ENCODE results near the gene SEMA3D. TPM values are rescaled to one million over a fixed set of nuclear protein-coding genes. Genes with fewer than 3 reads are reported as not detected.

Gene SEMA3D
- polyA plus RNA-seq, 1 donor from 2014 or later = 1.6 TPM

DNA sequence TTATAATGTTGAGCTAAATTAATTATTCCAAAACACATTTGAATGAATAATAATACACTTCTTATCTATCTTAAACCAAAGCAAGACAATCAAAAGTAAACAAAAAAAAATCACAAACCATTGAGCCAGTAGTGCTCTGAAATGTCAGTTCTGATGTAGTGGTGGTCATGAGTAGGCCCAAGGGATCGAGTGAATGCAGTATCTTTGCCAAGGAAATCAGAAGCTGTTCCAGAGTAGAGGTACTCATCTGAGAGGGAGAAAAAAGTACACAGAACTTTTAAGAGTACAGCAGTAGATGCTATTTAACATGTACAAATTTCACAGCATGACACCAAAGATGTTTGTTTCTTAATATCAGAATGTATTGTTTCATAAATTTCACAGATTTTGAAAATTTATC is 121.5 kb downstream of the SEMA3D start:
- H3K4me3 ChIP-seq (ENCODE audit: low read length) = no peak overlapping the region
- no peak overlapping the region for H2AFZ ChIP-seq (ENCODE audit: low read depth, low read length)
- no peak overlapping the region for H3K27ac ChIP-seq (ENCODE audit: low read length)
- H3K79me2 ChIP-seq (replicated peaks; ENCODE audit: insufficient read depth, low read length) = no peaks in the 10 kb centered on the region
- H4K20me1 ChIP-seq (ENCODE audit: insufficient read depth) = no peaks in the 10 kb centered on the region
- no peaks in the 10 kb centered on the region for H3K27me3 ChIP-seq (ENCODE audit: insufficient read depth, low read depth, low read length)
- no peaks in the 10 kb centered on the region for H3K9me2 ChIP-seq (ENCODE audit: insufficient read depth, low read length)
- H3F3A ChIP-seq (ENCODE audit: insufficient read depth, low read length, poor library complexity, severe bottlenecking) = no peaks in the 10 kb centered on the region
- no peaks in the 10 kb centered on the region for H3K36me3 ChIP-seq (ENCODE audit: insufficient read depth, low read length)
- no peak overlapping the region for H3K4me2 ChIP-seq (ENCODE audit: low read length)
- TF ChIP-seq EZH2 (IDR thresholded peaks at IDR 0.05; ENCODE audit: borderline replicate concordance, insufficient read depth, low read length, poor library complexity, severe bottlenecking) (no peak), MXI1 (conservative IDR thresholded peaks at IDR 0.05; ENCODE audit: poor library complexity, severe bottlenecking) (no peak), RAD21 (conservative IDR thresholded peaks at IDR 0.05) (no peak), SMC3 (conservative IDR thresholded peaks at IDR 0.05; ENCODE audit: poor library complexity) (no peak), EP300 (conservative IDR thresholded peaks at IDR 0.05; ENCODE audit: poor library complexity, severe bottlenecking) (no peak)
- TF ChIP-seq, protein P1, sequence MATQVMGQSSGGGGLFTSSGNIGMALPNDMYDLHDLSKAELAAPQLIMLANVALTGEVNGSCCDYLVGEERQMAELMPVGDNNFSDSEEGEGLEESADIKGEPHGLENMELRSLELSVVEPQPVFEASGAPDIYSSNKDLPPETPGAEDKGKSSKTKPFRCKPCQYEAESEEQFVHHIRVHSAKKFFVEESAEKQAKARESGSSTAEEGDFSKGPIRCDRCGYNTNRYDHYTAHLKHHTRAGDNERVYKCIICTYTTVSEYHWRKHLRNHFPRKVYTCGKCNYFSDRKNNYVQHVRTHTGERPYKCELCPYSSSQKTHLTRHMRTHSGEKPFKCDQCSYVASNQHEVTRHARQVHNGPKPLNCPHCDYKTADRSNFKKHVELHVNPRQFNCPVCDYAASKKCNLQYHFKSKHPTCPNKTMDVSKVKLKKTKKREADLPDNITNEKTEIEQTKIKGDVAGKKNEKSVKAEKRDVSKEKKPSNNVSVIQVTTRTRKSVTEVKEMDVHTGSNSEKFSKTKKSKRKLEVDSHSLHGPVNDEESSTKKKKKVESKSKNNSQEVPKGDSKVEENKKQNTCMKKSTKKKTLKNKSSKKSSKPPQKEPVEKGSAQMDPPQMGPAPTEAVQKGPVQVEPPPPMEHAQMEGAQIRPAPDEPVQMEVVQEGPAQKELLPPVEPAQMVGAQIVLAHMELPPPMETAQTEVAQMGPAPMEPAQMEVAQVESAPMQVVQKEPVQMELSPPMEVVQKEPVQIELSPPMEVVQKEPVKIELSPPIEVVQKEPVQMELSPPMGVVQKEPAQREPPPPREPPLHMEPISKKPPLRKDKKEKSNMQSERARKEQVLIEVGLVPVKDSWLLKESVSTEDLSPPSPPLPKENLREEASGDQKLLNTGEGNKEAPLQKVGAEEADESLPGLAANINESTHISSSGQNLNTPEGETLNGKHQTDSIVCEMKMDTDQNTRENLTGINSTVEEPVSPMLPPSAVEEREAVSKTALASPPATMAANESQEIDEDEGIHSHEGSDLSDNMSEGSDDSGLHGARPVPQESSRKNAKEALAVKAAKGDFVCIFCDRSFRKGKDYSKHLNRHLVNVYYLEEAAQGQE (IDR thresholded peaks at IDR 0.05; ENCODE audit: borderline replicate concordance) = no peak
- TF ChIP-seq, protein P2, sequence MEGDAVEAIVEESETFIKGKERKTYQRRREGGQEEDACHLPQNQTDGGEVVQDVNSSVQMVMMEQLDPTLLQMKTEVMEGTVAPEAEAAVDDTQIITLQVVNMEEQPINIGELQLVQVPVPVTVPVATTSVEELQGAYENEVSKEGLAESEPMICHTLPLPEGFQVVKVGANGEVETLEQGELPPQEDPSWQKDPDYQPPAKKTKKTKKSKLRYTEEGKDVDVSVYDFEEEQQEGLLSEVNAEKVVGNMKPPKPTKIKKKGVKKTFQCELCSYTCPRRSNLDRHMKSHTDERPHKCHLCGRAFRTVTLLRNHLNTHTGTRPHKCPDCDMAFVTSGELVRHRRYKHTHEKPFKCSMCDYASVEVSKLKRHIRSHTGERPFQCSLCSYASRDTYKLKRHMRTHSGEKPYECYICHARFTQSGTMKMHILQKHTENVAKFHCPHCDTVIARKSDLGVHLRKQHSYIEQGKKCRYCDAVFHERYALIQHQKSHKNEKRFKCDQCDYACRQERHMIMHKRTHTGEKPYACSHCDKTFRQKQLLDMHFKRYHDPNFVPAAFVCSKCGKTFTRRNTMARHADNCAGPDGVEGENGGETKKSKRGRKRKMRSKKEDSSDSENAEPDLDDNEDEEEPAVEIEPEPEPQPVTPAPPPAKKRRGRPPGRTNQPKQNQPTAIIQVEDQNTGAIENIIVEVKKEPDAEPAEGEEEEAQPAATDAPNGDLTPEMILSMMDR (IDR thresholded peaks at IDR 0.05; ENCODE audit: poor library complexity, severe bottlenecking) = no peak
- no peak overlapping the region for H3K9ac ChIP-seq (ENCODE audit: low read length)
- no peaks in the 10 kb centered on the region for H3K9me3 ChIP-seq (ENCODE audit: low read length)

DNA sequence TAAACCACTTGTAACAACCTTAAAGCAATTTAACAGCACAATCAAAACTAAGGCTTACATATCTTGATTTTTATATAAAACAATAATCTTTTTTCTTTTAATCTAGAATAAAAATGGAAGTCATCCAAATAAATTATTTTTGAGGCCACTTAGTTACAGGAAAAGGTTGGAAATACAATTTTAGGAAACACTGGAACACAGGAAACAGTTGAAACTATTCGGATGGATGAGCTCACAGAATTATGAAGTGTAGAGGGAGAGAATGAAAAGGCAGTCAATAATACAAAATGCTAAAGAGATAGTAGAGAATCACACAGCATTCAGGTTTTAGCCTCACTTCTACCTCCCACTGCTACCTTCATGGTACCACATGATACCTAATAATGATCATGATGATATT is 124.2 kb downstream of the SEMA3D start:
- H2AFZ ChIP-seq (ENCODE audit: low read depth, low read length) = no peak overlapping the region
- TF ChIP-seq, protein P1 (IDR thresholded peaks at IDR 0.05; ENCODE audit: borderline replicate concordance) = no peak
- H3K4me2 ChIP-seq (ENCODE audit: low read length) = no peak overlapping the region
- no peak overlapping the region for H3K27ac ChIP-seq (ENCODE audit: low read length)
- H3K9me3 ChIP-seq (ENCODE audit: low read length) = no peaks in the 10 kb centered on the region
- no peaks in the 10 kb centered on the region for H3K79me2 ChIP-seq (replicated peaks; ENCODE audit: insufficient read depth, low read length)
- no peak overlapping the region for H3K9ac ChIP-seq (ENCODE audit: low read length)
- H3K36me3 ChIP-seq (ENCODE audit: insufficient read depth, low read length) = no peaks in the 10 kb centered on the region
- no peaks in the 10 kb centered on the region for H3F3A ChIP-seq (ENCODE audit: insufficient read depth, low read length, poor library complexity, severe bottlenecking)
- no peaks in the 10 kb centered on the region for H3K27me3 ChIP-seq (ENCODE audit: insufficient read depth, low read depth, low read length)
- H3K4me3 ChIP-seq (ENCODE audit: low read length) = no peak overlapping the region
- H4K20me1 ChIP-seq (ENCODE audit: insufficient read depth) = no peaks in the 10 kb centered on the region
- no peaks in the 10 kb centered on the region for H3K9me2 ChIP-seq (ENCODE audit: insufficient read depth, low read length)

Measured in neural cell (in vitro differentiated cells).